ENCODE data around the gene GATAD2A. TPM values are rescaled to one million over a fixed set of nuclear protein-coding genes. Genes with fewer than 3 reads are reported as not detected.

GATAD2A gene
- total and polyA plus RNA-seq, 2 of the 8 experiments (the other 6 are each of a cell fraction or from before 2014, with no cell fraction given): 38.4 to 205 TPM

DNA sequence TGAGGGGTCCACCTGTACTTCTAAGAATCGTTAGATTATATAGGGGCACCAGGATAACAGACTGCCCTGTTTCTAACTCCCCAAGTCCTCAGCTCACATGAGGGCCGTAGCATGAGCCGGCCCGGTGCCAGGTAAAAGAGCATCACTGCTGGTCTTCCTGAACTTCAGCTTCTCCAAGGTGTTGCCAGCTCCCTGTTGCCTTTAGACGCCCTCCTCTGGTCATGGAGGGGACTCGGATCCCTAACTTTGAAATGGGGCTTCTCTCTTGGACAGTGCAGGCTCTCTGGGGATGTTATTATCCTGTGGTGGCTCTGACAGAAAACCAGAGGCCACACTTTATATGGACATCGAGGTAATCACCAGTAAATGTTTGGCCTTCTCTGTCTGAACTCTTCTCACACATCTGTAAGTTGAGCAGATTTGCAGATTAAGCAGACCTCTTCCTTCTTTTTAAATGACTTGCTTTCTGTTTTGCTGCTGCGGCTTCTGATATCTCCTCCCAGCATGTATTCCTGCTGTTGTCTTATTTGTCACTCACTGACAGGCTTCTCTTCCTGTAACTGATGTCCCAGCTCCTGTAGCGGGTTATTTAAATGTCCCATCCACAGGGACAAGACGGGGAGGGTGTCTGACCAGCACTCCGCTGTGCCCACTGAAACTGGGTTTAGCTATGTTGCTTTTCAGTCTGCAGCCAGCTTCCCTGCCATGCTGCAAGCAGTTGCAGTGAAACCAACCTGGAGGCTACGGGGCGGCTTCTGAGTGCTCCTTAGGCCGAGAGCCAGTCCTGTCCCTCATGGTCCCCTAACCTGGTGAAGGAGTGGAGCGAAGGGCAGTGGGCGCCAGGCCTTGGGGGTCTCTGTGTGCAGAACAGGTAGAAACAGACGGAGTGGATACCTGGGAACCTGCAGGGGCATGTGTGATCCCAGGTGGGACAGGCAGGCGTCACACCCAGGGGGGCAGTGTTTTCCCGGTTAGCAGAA is 70.7 kb downstream of the GATAD2A start (continued):
- TF ChIP-seq CHD7 (IDR thresholded peaks at IDR 0.05; ENCODE audit: insufficient replicate concordance, low read length): no peak
- no peak for TF ChIP-seq TBP (IDR thresholded peaks at IDR 0.05; ENCODE audit: low read depth, low read length)
- no peak for TF ChIP-seq SAP30 (IDR thresholded peaks at IDR 0.05; ENCODE audit: insufficient read depth, insufficient replicate concordance, low read length)
- TF ChIP-seq PHF8 (conservative IDR thresholded peaks at IDR 0.05; ENCODE audit: low read depth, low read length): no peak
- TF ChIP-seq MAX (IDR thresholded peaks at IDR 0.05): no peak
- TF ChIP-seq EP300 (IDR thresholded peaks at IDR 0.05; ENCODE audit: borderline replicate concordance in 1 of 2, low read depth in 2 of 2, low read length in 2 of 2): no peak

Data from H1 (cell line).